ENCODE measurements around the gene FBXO2. TPM values are rescaled to one million over a fixed set of nuclear protein-coding genes. Genes with fewer than 3 reads are reported as not detected.

FBXO2 gene
- total and polyA plus RNA-seq, 2 experiments from 2014 or later: 20.9 to 28.3 TPM

- Histone ChIP-seq H3K27me3 (no peaks in the 10 kb centered on the region), H3K4me1 (ENCODE audit: low read depth) (no peaks in the 10 kb centered on the region), H3K36me3 (no peaks in the 10 kb centered on the region), H3K4me3 (no peak overlapping the region), H3K9me3 (ENCODE audit: low read depth) (no peaks in the 10 kb centered on the region), H3K27ac (no peak overlapping the region)
- no peak for DNase-seq (ENCODE audit: low read depth in 1 of 2, low spot score in 1 of 2)
- TF ChIP-seq CTCF (IDR thresholded peaks at IDR 0.05; ENCODE audit: low read depth, low read length): no peak
Measured at GRCh38 chr1:11606775-11607174, 47.5 kb downstream of the FBXO2 start.

GRCh38 chr1:11602981-11603380, 51.2 kb downstream of the FBXO2 start:
- Histone ChIP-seq H3K4me1 (ENCODE audit: low read depth) (no peaks in the 10 kb centered on the region), H3K27ac (no peak overlapping the region), H3K36me3 (no peaks in the 10 kb centered on the region), H3K9me3 (ENCODE audit: low read depth) (no peaks in the 10 kb centered on the region), H3K4me3 (no peak overlapping the region), H3K27me3 (no peaks in the 10 kb centered on the region)
- DNase-seq (ENCODE audit: low read depth in 1 of 2, low spot score in 1 of 2): no peak
- no peak for TF ChIP-seq CTCF (IDR thresholded peaks at IDR 0.05; ENCODE audit: low read depth, low read length)

GRCh38 chr1:11602424-11602823, 51.8 kb downstream of the FBXO2 start:
- Histone ChIP-seq H3K4me1 (ENCODE audit: low read depth) (no peaks in the 10 kb centered on the region), H3K4me3 (no peak overlapping the region), H3K27me3 (no peaks in the 10 kb centered on the region), H3K36me3 (no peaks in the 10 kb centered on the region), H3K27ac (no peak overlapping the region), H3K9me3 (ENCODE audit: low read depth) (no peaks in the 10 kb centered on the region)
- DNase-seq (ENCODE audit: low read depth in 1 of 2, low spot score in 1 of 2): no peak
- no peak for TF ChIP-seq CTCF (IDR thresholded peaks at IDR 0.05; ENCODE audit: low read depth, low read length)

GRCh38 chr1:11600836-11601235, 53.4 kb downstream of the FBXO2 start:
- TF ChIP-seq CTCF (IDR thresholded peaks at IDR 0.05; ENCODE audit: low read depth, low read length): no peak
- Histone ChIP-seq H3K36me3 (no peaks in the 10 kb centered on the region), H3K4me1 (ENCODE audit: low read depth) (no peaks in the 10 kb centered on the region), H3K27ac (no peak overlapping the region), H3K9me3 (ENCODE audit: low read depth) (no peaks in the 10 kb centered on the region), H3K27me3 (no peaks in the 10 kb centered on the region), H3K4me3 (no peak overlapping the region)
- no peak for DNase-seq (ENCODE audit: low read depth in 1 of 2, low spot score in 1 of 2)

- no peaks in the 10 kb centered on the region for H3K9me3 ChIP-seq (ENCODE audit: low read depth)
Measured at GRCh38 chr1:11599891-11600576, 54.2 kb downstream of the FBXO2 start.

More at GRCh38 chr1:11599891-11600576, 54.2 kb downstream of the FBXO2 start:
- Histone ChIP-seq H3K36me3 (no peaks in the 10 kb centered on the region), H3K4me1 (ENCODE audit: low read depth) (no peaks in the 10 kb centered on the region), H3K27ac (no peak overlapping the region), H3K4me3 (no peak overlapping the region), H3K27me3 (no peaks in the 10 kb centered on the region)
- no peak for DNase-seq (ENCODE audit: low read depth in 1 of 2, low spot score in 1 of 2)
- no peak for TF ChIP-seq CTCF (IDR thresholded peaks at IDR 0.05; ENCODE audit: low read depth, low read length)
